Renal cortex interstitium (tissue), 15 donors: Measurements from ENCODE around the gene SAMD9L. TPM values are rescaled to one million over a fixed set of nuclear protein-coding genes. Genes with fewer than 3 reads are reported as not detected.

Source experiments
- DNase-seq, 11 donors: peaks; one replicate each; pipeline ENCODE4 v3.0.0-alpha.2; 2013; ENCODE audit warnings: low read depth in 9 of 11, low spot score in 4 of 11; ENCODE audit errors: extremely low read depth in 1 of 11
- long read RNA-seq, 16 experiments: transcript quantifications; one replicate each; lab custom pipeline, GENCODE V29; 2026
- polyA plus RNA-seq, 3 donors: library from polyadenylated mRNA; unstranded; fragments of 120-200 nt; gene quantifications; one replicate each; pipeline ENCODE4 v1.2.1, GENCODE V29; 2013; ENCODE audit not compliant: insufficient read length in 3 of 3

SAMD9L gene
- polyA plus RNA-seq: 1 to 10 TPM; 1.8 to 4.4 (median 3.5) TPM
- long read RNA-seq, donor 1: 0 reads
- long read RNA-seq, donor 2: 0 reads
- long read RNA-seq, donor 3, full-length matches to known transcripts: 1 of 1 reads
- long read RNA-seq, donor 3, partial matches to known transcripts: 0 of 1 reads
- long read RNA-seq, donor 3, other reads (novel, unspliced or antisense): 0 of 1 reads
- long read RNA-seq, donor 4: 0 reads
- long read RNA-seq, donor 5: 0 reads
- long read RNA-seq, donor 6: 0 reads
- long read RNA-seq, donor 7: 0 reads
- long read RNA-seq, donor 8: 0 reads
- long read RNA-seq, donor 9: 0 reads
- long read RNA-seq, donor 10: 0 reads
- long read RNA-seq, donor 11: 0 reads
- long read RNA-seq, donor 12: 0 reads
- long read RNA-seq, donor 13: 0 reads
- long read RNA-seq, donor 14: 0 reads
- long read RNA-seq, donor 15, full-length matches to known transcripts: 1 of 1 reads
- long read RNA-seq, donor 15, partial matches to known transcripts: 0 of 1 reads
- long read RNA-seq, donor 15, other reads (novel, unspliced or antisense): 0 of 1 reads
- long read RNA-seq, donor 16, partial matches to known transcripts: 6 of 6 reads
- long read RNA-seq, donor 16, other reads (novel, unspliced or antisense): 0 of 6 reads

DNA sequence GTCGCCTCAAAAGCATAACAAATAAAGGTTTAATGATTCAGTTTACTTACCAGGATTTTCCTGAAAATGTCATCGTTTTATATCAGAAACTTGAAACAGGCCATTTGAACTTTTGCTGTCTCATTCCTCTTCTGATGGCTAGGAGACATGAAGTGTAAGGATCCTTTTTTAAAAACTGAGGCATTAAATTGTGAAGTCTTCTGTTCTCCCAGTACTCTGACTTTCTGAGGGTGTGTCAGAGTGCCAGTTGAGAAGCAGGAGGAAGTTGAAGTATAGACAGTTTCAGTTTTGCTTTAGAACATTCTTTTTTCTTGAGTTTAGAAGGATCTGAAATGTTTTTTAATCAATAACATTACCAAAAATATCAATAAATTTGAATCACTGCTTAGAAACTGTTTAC is at the start of gene SAMD9L:
TSS of gene SAMD9L (minus strand) at position 242 of the 400 bp plus-strand sequence. CDS start 12,414 bp downstream, outside the sequence.
- no peak for DNase-seq

DNA sequence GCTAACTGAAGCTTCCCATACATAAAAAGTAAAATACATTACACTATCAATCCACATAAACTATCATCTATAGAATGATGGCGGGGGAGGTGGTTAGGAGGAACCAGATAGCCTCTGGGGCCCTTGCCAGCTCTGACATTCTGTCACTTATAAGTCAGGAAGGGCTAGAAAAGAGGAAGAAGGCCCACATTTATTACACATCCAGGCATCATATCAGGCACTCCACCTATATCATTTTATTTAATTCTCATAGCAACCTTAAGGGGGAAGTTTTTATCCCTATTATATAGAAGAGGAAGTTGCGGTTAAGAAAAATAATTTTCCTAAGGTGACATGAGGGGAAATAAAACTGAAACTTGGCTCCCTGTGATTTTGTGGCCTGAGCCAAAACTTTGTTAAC is 48.2 kb upstream of the SAMD9L start:
- no peak for DNase-seq

DNA sequence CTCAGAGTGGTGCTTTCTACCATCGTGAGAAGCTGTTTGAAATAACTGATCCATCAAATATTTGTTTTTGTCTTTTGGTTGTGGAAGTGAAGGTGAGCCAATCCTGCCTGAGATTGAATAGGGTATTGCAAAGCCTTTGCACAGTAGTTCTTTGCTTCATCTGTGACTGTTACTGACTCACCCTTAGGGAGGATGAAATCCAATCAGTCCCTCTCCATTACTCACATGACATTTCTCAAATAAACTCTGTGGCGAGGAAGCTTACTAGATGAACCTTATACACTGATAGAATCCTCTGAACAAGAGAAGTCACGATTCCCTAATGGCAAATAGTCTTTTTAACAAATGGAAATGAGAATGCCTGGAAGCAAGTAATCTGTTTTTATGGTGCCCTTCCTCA is 46.2 kb upstream of the SAMD9L start:
- no peak for DNase-seq

DNA sequence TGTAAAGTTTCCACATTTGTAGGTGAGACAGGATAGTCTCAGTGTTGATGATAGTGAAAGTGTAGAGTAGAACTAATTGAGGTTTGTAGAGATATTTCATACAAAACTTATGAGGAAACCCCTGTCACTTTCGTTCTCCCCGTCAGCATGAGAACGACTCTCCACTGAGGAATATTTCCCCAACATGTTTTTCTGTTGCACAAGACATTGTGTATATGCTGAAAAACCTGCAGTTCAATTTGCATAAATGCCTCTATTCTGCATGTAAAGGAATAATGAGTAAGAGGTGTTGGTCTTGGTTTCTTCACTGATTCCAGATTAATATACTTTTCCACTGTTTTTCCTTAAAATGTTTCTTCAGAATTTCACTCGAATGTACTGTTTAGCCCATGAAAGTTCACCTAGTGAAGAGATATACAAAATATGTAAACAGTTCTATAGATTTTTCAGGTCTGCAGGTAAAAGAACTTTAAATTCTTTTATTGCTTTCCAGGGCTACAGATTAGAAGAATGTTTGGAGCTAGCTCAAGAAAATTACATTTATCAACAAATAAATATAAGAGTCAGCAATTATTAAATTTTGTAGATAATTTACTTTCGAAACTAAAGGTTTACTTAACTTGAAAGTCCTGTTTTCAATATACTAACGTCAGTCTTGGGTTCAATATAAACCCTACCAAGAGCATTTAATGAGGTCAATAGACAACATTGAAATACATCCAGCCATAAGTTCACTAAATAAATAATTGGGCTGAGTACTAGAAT is 40.9 kb upstream of the SAMD9L start:
- DNase-seq: no peak

DNA sequence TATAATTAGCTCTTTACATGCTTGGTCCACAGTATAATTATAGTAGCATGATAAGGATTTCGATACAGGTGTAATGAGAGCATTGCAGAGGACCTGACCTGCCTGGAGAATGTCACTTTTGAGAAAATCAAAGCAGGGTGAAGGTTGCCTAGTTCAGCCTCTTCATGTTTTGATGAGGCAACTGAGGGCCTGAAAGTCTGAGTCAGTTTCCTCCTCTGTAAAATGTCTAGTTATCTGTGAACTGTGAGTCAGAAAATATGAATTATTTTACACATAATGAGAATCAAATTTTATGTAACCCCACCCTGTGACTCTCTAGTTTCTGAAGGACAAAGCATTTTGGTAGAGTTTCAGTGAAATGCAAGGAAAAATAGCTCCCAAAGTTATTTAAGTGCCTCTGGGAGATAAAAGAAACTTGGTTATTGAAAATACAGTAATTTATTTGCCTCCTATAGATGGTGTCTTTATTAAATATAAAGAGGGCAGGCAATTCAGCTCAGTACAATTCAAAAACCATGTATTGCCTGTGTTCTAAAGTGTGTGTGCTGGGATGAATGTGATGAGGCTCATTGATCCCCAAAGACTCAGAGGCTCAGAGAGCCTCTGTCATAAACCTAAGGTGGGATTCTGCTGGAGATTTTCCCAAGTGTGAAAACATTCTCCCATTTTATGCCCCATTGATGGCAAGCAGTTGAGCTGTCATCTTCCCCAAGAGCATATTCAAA is 37.3 kb upstream of the SAMD9L start:
- no peak for DNase-seq

DNA sequence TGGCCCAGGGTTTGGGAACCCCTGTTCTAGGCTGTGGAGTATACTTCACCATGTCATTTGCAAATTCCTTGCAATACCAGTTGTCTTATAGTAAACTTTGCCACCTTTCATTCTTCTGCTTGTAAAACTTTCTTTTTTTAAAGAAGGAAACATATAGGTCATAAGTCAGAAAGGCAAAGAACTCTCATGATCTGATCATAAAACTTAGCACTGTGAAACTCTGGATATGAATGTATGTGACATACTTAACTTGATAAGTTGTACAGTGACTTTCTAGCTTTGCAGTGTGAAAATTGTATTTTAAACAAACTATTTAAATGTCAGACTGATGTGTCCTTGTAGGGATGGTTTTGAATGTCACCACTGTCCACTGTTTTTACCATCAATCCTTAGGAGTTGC is 31.0 kb upstream of the SAMD9L start:
- no peak for DNase-seq

DNA sequence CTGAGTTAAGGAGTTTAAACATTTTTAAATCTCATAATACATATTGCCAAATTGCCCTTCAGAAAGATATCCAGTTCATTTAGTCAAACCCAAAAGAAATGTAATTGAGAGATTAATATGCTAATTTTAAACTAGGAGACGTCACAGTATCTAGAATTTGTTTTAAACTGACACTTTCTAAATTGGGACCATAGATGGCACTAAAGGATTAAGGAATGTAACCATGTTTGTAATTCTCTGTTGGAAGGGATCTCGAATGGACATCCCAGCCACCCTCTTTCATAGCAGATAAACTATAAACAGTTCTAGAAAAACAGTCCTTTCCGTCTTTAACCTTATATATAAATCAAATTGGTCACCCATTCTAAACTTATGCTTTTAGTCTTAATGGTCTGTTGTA is 30.0 kb upstream of the SAMD9L start:
- DNase-seq: no peak

DNA sequence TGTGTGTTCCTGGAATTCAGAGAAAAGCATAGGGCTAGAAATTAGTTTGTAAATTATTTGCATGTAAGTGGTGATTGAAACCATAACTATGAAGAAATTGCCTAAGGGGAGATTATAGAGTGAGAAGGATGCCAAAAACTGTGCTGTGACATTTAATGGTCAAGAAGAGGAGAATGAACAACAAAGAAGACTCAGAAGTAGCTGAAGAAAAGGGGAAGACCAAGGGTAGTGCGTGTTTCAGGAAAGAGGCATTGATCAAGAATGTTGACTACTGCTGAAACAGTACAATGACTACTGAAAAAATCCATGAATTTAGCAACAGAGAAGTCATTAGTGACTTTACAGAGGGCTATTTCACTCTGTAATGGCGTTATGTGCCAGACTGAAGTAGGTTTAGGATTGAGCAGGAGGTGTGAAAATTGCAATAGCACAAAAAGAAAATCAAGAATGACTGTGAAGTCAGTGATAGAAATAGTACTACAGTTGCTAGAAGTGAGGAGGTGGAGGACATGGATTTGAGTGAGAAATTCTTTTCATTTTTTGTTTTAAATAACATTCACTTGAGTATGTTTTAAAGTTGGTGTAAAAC is 28.9 kb upstream of the SAMD9L start:
- no peak for DNase-seq

DNA sequence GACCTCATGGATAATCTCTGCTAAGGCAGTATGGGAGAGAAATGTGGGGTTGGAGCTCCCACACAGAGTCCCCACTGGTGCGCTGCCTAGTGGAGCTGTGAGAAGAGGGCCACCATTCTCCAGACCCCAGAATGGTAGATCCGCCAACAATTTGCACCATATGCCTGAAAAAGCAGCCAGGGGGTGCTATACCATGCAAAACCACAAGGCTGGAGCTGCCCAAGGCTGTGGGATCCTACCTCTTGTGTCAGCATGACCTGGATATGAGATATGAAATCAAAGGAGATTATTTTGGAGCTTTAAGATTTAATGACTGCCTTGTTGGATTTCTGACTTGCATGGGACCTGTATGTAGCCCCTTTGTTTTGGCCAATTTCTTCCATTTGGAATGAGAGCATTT is 27.0 kb upstream of the SAMD9L start:
- DNase-seq: no peak

DNA sequence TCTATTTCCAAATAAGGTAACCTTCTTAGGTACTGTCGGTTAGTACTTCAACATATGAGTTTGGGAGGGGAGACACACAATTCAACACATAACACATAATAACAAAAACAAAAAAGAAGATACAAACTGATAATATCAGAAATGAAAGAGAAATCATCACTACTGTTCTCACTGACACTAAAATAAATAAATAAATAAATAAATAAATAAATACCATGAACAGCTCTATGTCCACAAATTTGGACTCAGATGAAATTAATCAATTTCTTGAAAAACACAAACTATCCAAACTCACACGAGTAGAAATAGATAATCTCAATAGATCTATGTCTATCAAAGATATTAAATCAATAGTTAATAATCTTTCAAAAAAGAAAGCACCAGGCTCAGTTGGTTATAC is 24.5 kb upstream of the SAMD9L start:
- no peak for DNase-seq

DNA sequence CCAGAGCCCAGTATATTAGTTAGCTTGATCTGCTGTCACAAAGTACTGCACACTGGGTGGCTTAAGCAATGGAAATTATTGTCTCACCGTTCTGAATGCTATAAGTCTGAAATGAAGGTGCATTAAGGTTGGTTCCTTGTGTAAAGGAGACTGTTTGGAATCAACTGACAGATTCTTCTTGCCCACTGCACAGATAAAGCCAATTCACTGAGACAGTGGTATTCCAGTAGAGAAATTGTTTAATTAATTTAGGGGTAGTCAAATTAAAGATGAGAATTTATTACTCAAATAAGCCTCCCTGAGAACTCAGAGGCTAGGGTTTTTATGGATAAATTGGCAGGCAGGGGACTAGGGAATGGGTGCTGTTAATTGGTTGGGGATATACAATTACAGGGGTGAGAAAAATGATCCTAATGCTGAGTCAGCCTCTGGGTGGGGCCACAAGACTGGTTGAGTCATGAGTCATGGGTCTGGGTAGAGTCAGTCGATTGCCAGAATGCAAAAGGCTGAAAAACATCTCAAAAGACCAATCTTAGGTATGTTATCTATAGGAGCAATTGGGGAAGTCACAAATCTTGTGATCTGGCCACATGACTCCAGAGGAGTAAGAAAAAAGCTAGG is 23.5 kb upstream of the SAMD9L start:
- DNase-seq: no peak

DNA sequence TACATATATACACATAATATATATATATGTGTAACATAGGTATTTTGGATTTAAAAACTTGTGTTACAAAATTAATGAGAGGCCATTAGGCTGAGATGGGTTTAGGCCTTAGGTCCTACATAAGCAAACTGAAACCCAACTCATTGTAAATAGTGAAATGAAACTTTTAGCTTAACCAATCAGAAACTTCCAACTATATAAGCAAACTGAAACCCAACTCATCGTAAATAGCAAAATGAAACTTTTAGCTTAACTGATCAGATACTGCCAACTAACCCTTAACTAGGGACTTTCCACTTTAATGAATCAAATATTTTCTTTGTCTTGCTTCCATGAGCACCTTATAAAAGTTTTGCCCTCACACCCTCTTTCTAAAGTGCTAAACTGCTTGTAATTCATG is 17.3 kb upstream of the SAMD9L start:
- no peak for DNase-seq

DNA sequence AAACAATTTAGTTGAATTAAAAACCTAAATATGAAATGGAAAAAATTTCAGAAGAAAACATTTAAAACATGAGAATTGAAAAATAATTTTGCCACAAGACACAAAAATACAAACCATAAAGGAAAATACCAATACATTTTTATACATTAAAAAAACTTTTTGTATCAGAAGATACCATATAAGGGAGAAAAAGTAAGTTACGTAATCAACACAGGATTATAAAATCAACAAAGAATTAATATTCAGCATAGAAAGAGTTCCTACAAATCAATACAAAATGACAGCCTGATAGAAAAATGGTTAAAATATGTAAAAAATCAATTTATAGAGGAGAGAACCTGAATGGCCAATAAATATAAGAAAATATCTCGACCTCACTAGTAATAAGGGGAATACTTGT is 16.6 kb upstream of the SAMD9L start:
- DNase-seq: no peak

DNA sequence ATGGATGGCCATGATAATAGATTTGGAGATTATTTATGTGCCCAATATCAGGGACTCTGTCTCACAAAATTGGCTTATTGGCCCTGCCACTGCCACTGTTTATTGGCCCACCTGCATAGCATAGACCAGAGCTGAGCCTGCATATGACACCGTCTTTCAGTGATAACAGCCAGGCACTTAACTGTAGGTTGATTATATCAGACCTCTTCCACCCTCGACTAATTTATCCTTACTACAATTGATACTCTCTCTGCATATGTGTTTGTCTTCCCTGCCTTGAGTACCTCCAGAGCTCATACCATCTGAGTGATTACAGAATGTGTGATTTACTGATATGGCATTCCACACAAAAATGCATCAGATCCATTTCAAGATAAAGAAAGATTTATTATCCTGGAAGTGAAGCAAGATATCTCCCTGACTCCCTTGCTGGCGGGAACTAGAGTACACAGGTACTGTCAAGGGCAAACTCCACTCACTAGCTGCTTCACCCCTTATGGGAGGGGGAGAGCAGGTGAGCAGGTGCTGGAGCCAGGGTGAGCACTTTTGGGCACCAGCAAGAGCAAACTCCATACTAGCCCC is 13.1 kb upstream of the SAMD9L start:
- no peak for DNase-seq

DNA sequence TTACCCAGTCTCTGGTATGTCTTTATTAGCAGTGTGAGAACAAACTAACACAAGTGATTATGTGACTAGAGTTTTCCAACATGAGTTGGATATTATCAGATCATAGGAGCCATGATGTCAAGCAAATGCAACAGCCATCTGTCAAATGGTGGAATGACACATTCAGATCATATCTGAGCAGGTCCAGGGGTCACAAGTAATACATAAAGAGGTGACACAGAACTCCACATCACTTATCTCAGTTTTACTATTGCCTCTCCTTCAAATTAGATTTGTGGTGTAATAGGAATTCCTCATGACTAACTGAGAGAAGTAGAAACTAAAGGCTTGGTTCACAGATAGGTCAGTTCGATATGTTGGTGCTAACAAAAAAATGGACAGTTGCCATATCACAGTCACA is 12.2 kb upstream of the SAMD9L start:
- DNase-seq: no peak

DNA sequence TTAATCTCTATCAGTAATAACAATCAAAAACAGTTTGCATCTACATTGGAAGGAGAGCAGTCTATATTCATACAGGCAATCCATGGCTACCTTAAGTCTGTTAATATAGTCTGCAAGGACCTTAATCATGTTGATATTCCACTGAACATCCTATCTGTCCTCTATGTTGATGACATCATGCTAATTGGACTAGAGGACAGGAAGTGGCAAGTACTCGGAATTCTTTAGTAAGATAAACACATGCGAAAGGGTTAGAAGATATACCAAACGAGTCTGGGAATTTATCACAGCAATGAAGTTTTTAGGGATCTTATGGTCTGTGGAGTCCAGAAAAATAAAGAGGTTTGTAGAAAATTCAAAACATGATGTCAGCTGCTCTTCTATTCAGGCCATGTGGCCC is 11.3 kb upstream of the SAMD9L start:
- no peak for DNase-seq

DNA sequence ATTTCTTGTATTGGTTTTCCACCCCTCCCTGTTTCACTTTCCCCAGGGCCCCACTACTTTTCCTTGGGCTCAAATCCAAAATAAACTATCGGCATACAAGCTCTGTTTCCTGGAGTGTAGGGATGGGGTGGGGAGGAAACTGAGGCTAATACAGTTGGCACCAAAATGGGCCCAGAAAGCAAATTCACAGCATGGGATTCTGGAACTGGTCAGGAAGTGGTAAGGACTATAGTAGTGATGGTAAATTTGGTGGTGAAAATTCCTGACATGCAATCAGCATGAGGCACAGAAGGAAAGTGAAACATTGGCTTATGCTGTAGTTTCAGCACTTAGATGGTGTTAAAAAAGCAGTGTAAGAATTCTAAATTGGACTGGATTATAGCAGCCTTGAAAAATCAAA is 8.7 kb upstream of the SAMD9L start:
- no peak for DNase-seq

DNA sequence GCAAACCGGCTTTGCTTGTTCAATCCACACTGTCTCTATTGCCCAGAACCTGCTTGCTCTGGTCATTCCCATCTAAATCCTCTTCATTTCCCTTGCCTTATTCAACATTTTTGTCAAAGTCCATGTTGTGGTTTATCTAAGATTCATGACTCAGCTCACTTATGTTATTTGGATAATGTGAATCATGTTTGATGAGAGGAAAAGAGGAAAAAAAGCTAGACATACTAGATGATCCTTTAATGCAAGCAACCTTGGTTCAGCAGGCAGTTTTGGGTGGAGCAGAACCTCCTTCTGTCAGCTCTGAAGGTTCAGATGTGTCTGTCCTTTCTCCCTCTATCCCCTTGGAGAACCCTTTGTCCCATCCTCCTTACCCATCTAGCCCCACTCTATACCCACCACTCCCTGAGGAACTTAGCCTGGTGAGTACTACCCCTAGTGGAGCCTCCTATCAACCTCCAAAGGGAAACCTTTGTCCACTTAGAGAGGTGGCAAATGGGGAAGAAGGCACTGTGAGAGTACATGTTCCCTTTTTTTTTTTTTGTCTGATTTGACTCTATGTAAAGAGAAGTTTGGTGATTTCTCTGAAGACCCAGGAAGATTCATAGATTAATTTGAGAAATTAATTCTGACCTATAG is 2.1 kb upstream of the SAMD9L start:
- no peak for DNase-seq
